SU-DHL-6 (cell line): ENCODE data around the gene ZNF317.

Experiments
- H2AFZ ChIP-seq: fragments of 200-600 bp; sonication (generic); 2 replicates; pipeline ENCODE4 v1.6.1; 2014; ENCODE audit warnings: low read depth, mild to moderate bottlenecking, moderate library complexity, mixed read lengths, antibody characterized with exemption, low read length; ENCODE audit not compliant: severe bottlenecking
- H3F3A ChIP-seq: fragments of 200-600 bp; shearing (Covaris generic); 2 replicates; pipeline ENCODE4 v1.6.0; 2016; ENCODE audit warnings: antibody characterized with exemption, mild to moderate bottlenecking; ENCODE audit not compliant: insufficient read depth
- H3K27ac ChIP-seq: fragments of 200-600 bp; sonication (generic); 2 replicates; pipeline ENCODE4 v1.5.1; 2016; ENCODE audit warnings: low read depth, mild to moderate bottlenecking, low read length, moderate library complexity, mixed read lengths
- H3K27me3 ChIP-seq: fragments of 200-600 bp; sonication (generic), shearing (Covaris generic); 2 replicates; pipeline ENCODE4 v1.6.0; 2014; ENCODE audit warnings: mild to moderate bottlenecking, low read length
- H3K36me3 ChIP-seq: fragments of 200-600 bp; sonication (generic); 2 replicates; pipeline ENCODE4 v1.6.1; 2014; ENCODE audit warnings: mild to moderate bottlenecking, low read length, mixed read lengths
- H3K4me2 ChIP-seq: fragments of 300-600, 200-600 bp; shearing (Covaris generic), sonication (generic); 2 replicates; pipeline ENCODE4 v1.6.0; 2014; ENCODE audit warnings: low read length, low read depth, mild to moderate bottlenecking; ENCODE audit not compliant: poor library complexity, severe bottlenecking
- H3K4me3 ChIP-seq: fragments of 200-600 bp; sonication (generic); 2 replicates; pipeline ENCODE4 v1.5.1; 2014; ENCODE audit warnings: antibody characterized with exemption, low read length, mild to moderate bottlenecking, mixed read lengths; ENCODE audit not compliant: insufficient read depth, poor library complexity, severe bottlenecking
- H3K79me2 ChIP-seq: fragments of 200-600 bp; sonication (generic); 2 replicates; pipeline ENCODE4 v1.6.1; 2014; ENCODE audit warnings: mild to moderate bottlenecking, low read length, moderate library complexity; ENCODE audit not compliant: insufficient read depth
- H3K9ac ChIP-seq: fragments of 200-600 bp; sonication (generic); 2 replicates; pipeline ENCODE4 v1.7.0; 2014; ENCODE audit warnings: mild to moderate bottlenecking, low read length
- H3K9me2 ChIP-seq: fragments of 200-600 bp; sonication (generic); replicated peaks from 2 replicates; pipeline ENCODE4 v1.6.1; 2014; ENCODE audit warnings: low read length; ENCODE audit not compliant: insufficient read depth
- H3K9me3 ChIP-seq: fragments of 200-600 bp; sonication (generic); 2 replicates; pipeline ENCODE4 v1.6.1; 2014; ENCODE audit warnings: low read length, mixed read lengths; ENCODE audit not compliant: insufficient read depth
- H4K20me1 ChIP-seq: fragments of 200-600 bp; sonication (generic); 2 replicates; pipeline ENCODE4 v1.6.1; 2014; ENCODE audit warnings: low read depth, mild to moderate bottlenecking, antibody characterized with exemption, low read length, moderate library complexity, mixed read lengths
- CTCF ChIP-seq: fragments of 200-600 bp; sonication (generic); IDR thresholded peaks from one replicate; pipeline ENCODE4 v1.5.1; 2017; ENCODE audit warnings: antibody characterized with exemption, mild to moderate bottlenecking, low read length, moderate library complexity; ENCODE audit not compliant: insufficient read depth, poor library complexity, severe bottlenecking
- EZH2phosphoT487 ChIP-seq: fragments of 200-600 bp; sonication (generic), shearing (Covaris generic); conservative IDR thresholded peaks from 2 replicates; pipeline ENCODE4 v1.6.1; 2018; ENCODE audit warnings: mild to moderate bottlenecking, antibody characterized with exemption, low read length, moderate library complexity, mixed read lengths

Gene ZNF317

GRCh38 chr19:9139609-9140158, 513 bp upstream of the ZNF317 start:
- Histone ChIP-seq H3K27me3 (no peaks in the 10 kb centered on the region), H3K4me3 (peak overlapping the region; percentile 91), H3F3A (peaks cover 3% of the 10 kb centered on the region; the same call in 1 of the 2 replicates), H4K20me1 (0 out of 2 replicates have a peak, but pooled peaks cover 4% of the 10 kb centered on the region), H3K36me3 (peaks cover 28% of the 10 kb centered on the region), H3K9me2 (no peaks in the 10 kb centered on the region), H3K27ac (no peak overlapping the region), H3K4me2 (peak overlapping the region; percentile 84), H3K79me2 (peaks cover 46% of the 10 kb centered on the region), H3K9me3 (peaks cover 13% of the 10 kb centered on the region; the same call in 1 of the 2 replicates), H3K9ac (peak overlapping the region; percentile 97), H2AFZ (peak overlapping the region; percentile 87)
- TF ChIP-seq CTCF, result no peak
- no peak for TF ChIP-seq EZH2phosphoT487

GRCh38 chr19:9144920-9145319, 4.7 kb downstream of the ZNF317 start:
- TF ChIP-seq EZH2phosphoT487, result no peak
- TF ChIP-seq CTCF, result no peak
- peaks cover 62% of the 10 kb centered on the region for H3K36me3 ChIP-seq

GRCh38 chr19:9146882-9147281, 6.7 kb downstream of the ZNF317 start:
- Histone ChIP-seq H3K4me3 (no peak overlapping the region), H3F3A (no peaks in the 10 kb centered on the region), H3K9ac (no peak overlapping the region), H3K9me3 (peaks cover 33% of the 10 kb centered on the region), H3K27me3 (no peaks in the 10 kb centered on the region), H3K79me2 (peaks cover 100% of the 10 kb centered on the region), H3K36me3 (peaks cover 73% of the 10 kb centered on the region), H4K20me1 (peaks cover 10% of the 10 kb centered on the region; the same call in 1 of the 2 replicates), H3K27ac (no peak overlapping the region), H2AFZ (no peak overlapping the region), H3K4me2 (no peak overlapping the region), H3K9me2 (no peaks in the 10 kb centered on the region)
- no peak for TF ChIP-seq EZH2phosphoT487
- TF ChIP-seq CTCF, result no peak

More at GRCh38 chr19:9144920-9145319, 4.7 kb downstream of the ZNF317 start:
- H2AFZ ChIP-seq, result no peak overlapping the region
- no peak overlapping the region for H3K4me3 ChIP-seq
- H3K9me3 ChIP-seq, result peaks cover 27% of the 10 kb centered on the region
- H3K27ac ChIP-seq, result no peak overlapping the region
- H3K79me2 ChIP-seq, result peaks cover 98% of the 10 kb centered on the region
- H3K9ac ChIP-seq, result no peak overlapping the region
- H4K20me1 ChIP-seq, result peaks cover 10% of the 10 kb centered on the region; the same call in 1 of the 2 replicates
- no peak overlapping the region for H3K4me2 ChIP-seq
- no peaks in the 10 kb centered on the region for H3F3A ChIP-seq
- H3K9me2 ChIP-seq, result no peaks in the 10 kb centered on the region
- H3K27me3 ChIP-seq, result no peaks in the 10 kb centered on the region
